K562 (cell line): ENCODE data around the gene INVS. TPM values are rescaled to one million over a fixed set of nuclear protein-coding genes. Genes with fewer than 3 reads are reported as not detected.

Experiments
- ATAC-seq: fragments of 200-7000 bp; cut with Tn5 transposase; 3 replicates; pipeline ENCODE4 v1.9.1; 2020; ENCODE audit warnings: moderate library complexity
- BruUV-seq: library from RNA; stranded (reverse); fragments of 400-500 nt; replicated peaks from 2 replicates; lab custom pipeline; 2021; lab: Mats Ljungman, UMichigan
- CTCF ChIA-PET: fragments of 300-600 bp; formaldehyde crosslinking; extraction: SDS; loops from one replicate; lab custom pipeline; 2021; ENCODE audit warnings: low intra/inter-chr PET ratio; lab: Yijun Ruan, JAX
- POLR2A ChIA-PET: fragments of 300-600, 350-650 bp; sonication (Branson Sonifier 250); formaldehyde crosslinking; extraction: SDS; loops from one replicate; lab custom pipeline; 2021; ENCODE audit warnings: antibody characterized with exemption, inconsistent platforms; lab: Yijun Ruan, JAX
- DNase-seq, 4 experiments: peaks; one replicate each; pipeline versions ENCODE4 v3.0.0 to v3.0.0-alpha.2; 2011 to 2018; ENCODE audit warnings: low spot score in 3 of 4, mixed read lengths in 3 of 4; ENCODE audit errors: extremely low read depth in 1 of 4
- FAIRE-seq: peaks from 2 replicates; lab custom pipeline; 2011; peaks lifted over from hg19 to GRCh38; lab: Jason Lieb, UNC
- H2AFZ ChIP-seq: 2 replicates; pipeline ENCODE4 v1.6.0; 2011; ENCODE audit warnings: low read depth, low read length, control low read depth, inconsistent platforms
- H3K27ac ChIP-seq: fragments of 200-600 bp; 3 replicates; pipeline ENCODE4 v1.8.0; 2011; ENCODE audit warnings: low read depth, mild to moderate bottlenecking, control low read depth, inconsistent platforms, low read length, moderate library complexity, mixed read lengths; ENCODE audit errors: extremely low read depth
- H3K27me3 ChIP-seq, 2 experiments: fragments of 300-600 bp in 1 of 2; 2 replicates in 1 of 2; 3 replicates in 1 of 2; pipeline versions ENCODE4 v1.6.0 to v1.8.0; 2011; ENCODE audit warnings: inconsistent platforms in 2 of 2, low read length in 2 of 2, mild to moderate bottlenecking in 1 of 2, mixed read lengths in 1 of 2, moderate library complexity in 1 of 2; ENCODE audit not compliant: control insufficient read depth in 2 of 2, insufficient read depth in 2 of 2
- H3K36me3 ChIP-seq: fragments of 300-600 bp; 3 replicates; pipeline ENCODE4 v1.8.0; 2011; ENCODE audit warnings: mild to moderate bottlenecking, low read length, inconsistent platforms; ENCODE audit not compliant: control insufficient read depth, insufficient read depth
- H3K4me1 ChIP-seq, 2 experiments: fragments of 200-600 bp in 1 of 2; replicated peaks in 1 of 2; 2 replicates in 1 of 2; 3 replicates in 1 of 2; pipeline versions ENCODE4 v1.5.1 to v1.8.0; 2011; ENCODE audit warnings: inconsistent platforms in 2 of 2, low read length in 2 of 2, mild to moderate bottlenecking in 1 of 2, mixed read lengths in 1 of 2, moderate library complexity in 1 of 2; ENCODE audit not compliant: control insufficient read depth in 2 of 2, insufficient read depth in 2 of 2
- H3K4me2 ChIP-seq: 2 replicates; pipeline ENCODE4 v1.6.1; 2011; ENCODE audit warnings: low read length, control low read depth, inconsistent platforms, mixed read lengths; ENCODE audit not compliant: insufficient read depth
- H3K4me3 ChIP-seq: fragments of 200-600 bp; sonication (generic), shearing (Covaris generic); 2 replicates; pipeline ENCODE4 v1.5.1; 2016; ENCODE audit warnings: control low read depth, inconsistent platforms
- H3K79me2 ChIP-seq: fragments of 200-600 bp; 3 replicates; pipeline ENCODE4 v1.8.0; 2011; ENCODE audit warnings: low read length, inconsistent platforms; ENCODE audit not compliant: control insufficient read depth, insufficient read depth
- H3K9ac ChIP-seq, 2 experiments: 2 replicates each; pipeline versions ENCODE4 v1.6.0 to v1.6.1; 2011; ENCODE audit warnings: low read depth in 2 of 2, low read length in 2 of 2, control low read depth in 1 of 2, inconsistent platforms in 1 of 2, mild to moderate bottlenecking in 1 of 2, mixed read lengths in 1 of 2; ENCODE audit not compliant: insufficient read depth in 1 of 2
- H3K9me1 ChIP-seq: one replicate; pipeline ENCODE4 v1.6.0; 2011; ENCODE audit warnings: inconsistent platforms, mild to moderate bottlenecking, low read length, moderate library complexity; ENCODE audit not compliant: control insufficient read depth, insufficient read depth
- H3K9me3 ChIP-seq: replicated peaks from 2 replicates; pipeline ENCODE4 v1.5.1; 2011; ENCODE audit warnings: low read depth, low read length, inconsistent platforms; ENCODE audit not compliant: control insufficient read depth, insufficient read depth
- H4K20me1 ChIP-seq: replicated peaks from 2 replicates; pipeline ENCODE4 v1.6.1; 2011; ENCODE audit warnings: low read length, inconsistent platforms, mixed read lengths; ENCODE audit not compliant: control insufficient read depth, insufficient read depth
- ATF2 ChIP-seq: sonication (generic); formaldehyde crosslinking; IDR thresholded peaks from 2 replicates; pipeline ENCODE4 v1.8.1; 2022; ENCODE audit warnings: missing genetic modification reagents
- CREM ChIP-seq: IDR thresholded peaks from 2 replicates; pipeline ENCODE4 v1.6.1; 2014; ENCODE audit warnings: antibody characterized with exemption, low read depth
- CSDE1 ChIP-seq, 2 experiments: fragments of 450-650 bp; IDR thresholded peaks; 2 replicates each; pipeline ENCODE4 v1.6.1; 2016; ENCODE audit warnings: mild to moderate bottlenecking in 1 of 2
- E2F8 ChIP-seq: fragments of 450-650 bp; IDR thresholded peaks from 2 replicates; pipeline ENCODE4 v1.7.1; 2018; ENCODE audit warnings: mild to moderate bottlenecking, low read depth; ENCODE audit not compliant: partially characterized antibody
- MCM5 ChIP-seq: fragments of 450-650 bp; IDR thresholded peaks from 2 replicates; pipeline ENCODE4 v1.6.1; 2016; ENCODE audit warnings: low read depth
- MED1 ChIP-seq: sonication (generic); formaldehyde crosslinking; IDR thresholded peaks from 2 replicates; pipeline ENCODE4 v1.8.1; 2023; ENCODE audit warnings: missing genetic modification reagents, borderline replicate concordance
- NCOA6 ChIP-seq: fragments of 450-650 bp; IDR thresholded peaks from 2 replicates; pipeline ENCODE4 v1.6.1; 2017; ENCODE audit warnings: mild to moderate bottlenecking
- RNF2 ChIP-seq: sonication (generic); IDR thresholded peaks from 2 replicates; pipeline ENCODE4 v1.6.1; 2016
- XRCC5 ChIP-seq: fragments of 200-400 bp; formaldehyde crosslinking; IDR thresholded peaks from 2 replicates; pipeline ENCODE4 v1.6.1; 2017; ENCODE audit warnings: low read depth, mild to moderate bottlenecking, low read length
- ZNF133 ChIP-seq: fragments of 250-450 bp; sonication (Bioruptor Pico); IDR thresholded peaks from 2 replicates; pipeline ENCODE4 v1.4.0; 2020; ENCODE audit warnings: mild to moderate bottlenecking
- ZNF197 ChIP-seq: fragments of 200-800 bp; sonication (Bioruptor generic); IDR thresholded peaks from 2 replicates; pipeline ENCODE4 v1.6.1; 2016; ENCODE audit warnings: low read depth, missing genetic modification characterization, missing compliant biosample characterization
- ZNF239 ChIP-seq: fragments of 250-450 bp; sonication (Bioruptor Pico); IDR thresholded peaks from 2 replicates; pipeline ENCODE4 v1.4.0; 2020; ENCODE audit warnings: mild to moderate bottlenecking
- ZNF655 ChIP-seq: fragments of 250-450 bp; sonication (Bioruptor Pico); IDR thresholded peaks from 2 replicates; pipeline ENCODE4 v1.5.0; 2021
- WGBS: fragments of 100-300 bp; shearing (Covaris generic); methylation state at CpG from one replicate; pipeline ENCODE4 v1.1.6; 2016; ENCODE audit warnings: low coverage, mixed read lengths; ENCODE audit not compliant: insufficient coverage; ENCODE audit errors: missing lambda C conversion rate; 5-methylcytosine and 5-hydroxymethylcytosine counted together
- in situ Hi-C: fragments of 300-500 bp; cut with MboI; formaldehyde crosslinking; loops from 4 replicates; pipeline ENCODE4 v1.15.0; 2018; ENCODE audit warnings: inconsistent platforms, mixed read lengths
- intact Hi-C: fragments of 100-400 bp; cut with micrococcal nuclease; formaldehyde crosslinking; loops from 2 replicates; pipeline ENCODE4 v1.14.2; 2022
- polyA plus RNA-seq, 8 experiments: library from polyadenylated mRNA; depleted of rRNA in 4 of 8; stranded (reverse) in 5 of 8; unstranded in 3 of 8; fragments of >200 nt; fragmentation: Nextera tagmentation in 2 of 8; fragmentation: Illumina TruSeq in 1 of 8; extraction: Ambion mirVana in 2 of 8; extraction: Trizol in 1 of 8; gene quantifications; 2 replicates each; pipeline versions ENCODE4 v1.2.1 to v1.2.3, GENCODE V29; 2011 to 2014; ENCODE audit warnings: inconsistent platforms in 1 of 8, missing spikeins in 1 of 8
- total RNA-seq, 7 experiments: library from RNA; depleted of rRNA in 6 of 7; stranded (reverse); fragments of >200 nt in 6 of 7; fragmentation: Illumina TruSeq in 2 of 7; extraction: Trizol in 2 of 7; gene quantifications; 2 replicates each; pipeline versions ENCODE4 v1.2.1 to v1.2.3, GENCODE V29; 2011 to 2021; ENCODE audit warnings: low replicate concordance in 1 of 7

INVS gene
- total and polyA plus RNA-seq, 9 of the 15 experiments (the other 6 are each of a cell fraction or from before 2014, with no cell fraction given): 0.77 to 18.5 (median 10.0) TPM

GRCh38 chr9:100219347-100219746, 120.3 kb downstream of the INVS start:
- Histone ChIP-seq H3K79me2 (no peaks in the 10 kb centered on the region), H3K4me3 (no peak overlapping the region), H3K9me3 (no peaks in the 10 kb centered on the region), H3K9ac (no peak overlapping the region), H3K27ac (no peak overlapping the region), H3K27me3 (no peaks in the 10 kb centered on the region), H3K4me1 (peaks cover 0 to 7% of the 10 kb centered on the region in 2 experiments; a peak in 2 of 5 replicates), H4K20me1 (no peaks in the 10 kb centered on the region), H3K4me2 (no peak overlapping the region), H3K9me1 (no peaks in the 10 kb centered on the region), H3K36me3 (peaks cover 10% of the 10 kb centered on the region; the same call in 1 of the 3 replicates), H2AFZ (no peak overlapping the region)
- intact Hi-C loops: loop anchor here (10.0 kb wide), 2 partner anchors 55 to 1055 kb away; no protein-coding TSS in a partner anchor
- ChIA-PET POLR2A (interaction anchor here (0.6 to 1.3 kb wide), 2 partner anchors 10 to 14 kb away, joined by 3 read pairs; no protein-coding TSS in a partner anchor), CTCF (no interaction called here)
- in situ Hi-C loops: loop anchor here (10.0 kb wide), 2 partner anchors 95 to 1035 kb away; no protein-coding TSS in a partner anchor
- FAIRE-seq (no peak), ATAC-seq (no peak), DNase-seq (no peak)
- no TSS peak for BruUV-seq
- 73% methylated on average over 1 of the region's 1 CpG for WGBS
- TF ChIP-seq ZNF655 (no peak), RNF2 (no peak), MCM5 (no peak), MED1 (no peak), ZNF197 (CRISPR knock-in tag) (no peak), XRCC5 (no peak), ATF2 (CRISPR knock-in tag) (no peak), CREM (no peak), CSDE1 (IDR thresholded peaks at IDR 0.05) (no peak), ZNF239 (CRISPR knock-in tag) (no peak), E2F8 (no peak), ZNF133 (CRISPR knock-in tag) (no peak), NCOA6 (no peak)
